Measurements from ENCODE around the gene PRKAR1B.

- TF ChIP-seq CTCF (IDR thresholded peaks at IDR 0.05), result no peak
- TF ChIP-seq POLR2A (IDR thresholded peaks at IDR 0.05), result no peak
- no peak for TF ChIP-seq POLR2AphosphoS5 (IDR thresholded peaks at IDR 0.05)
- no peak for TF ChIP-seq EP300 (IDR thresholded peaks at IDR 0.05)
Observed at GRCh38 chr7:664402-664775, 62.7 kb downstream of the PRKAR1B start.

Measured in stomach (tissue), 4 donors.